MM.1S (cell line): ENCODE measurements around the gene PRL.

Experiments
- DNase-seq: peaks from one replicate; pipeline ENCODE4 v3.0.0-alpha.2; 2015
- H2AFZ ChIP-seq: fragments of 300-600 bp; sonication (generic); 2 replicates; pipeline ENCODE4 v1.6.0; 2016; ENCODE audit warnings: antibody characterized with exemption, low read length
- H3F3A ChIP-seq: fragments of 300-600 bp; sonication (generic); 2 replicates; pipeline ENCODE4 v1.6.1; 2016; ENCODE audit warnings: mild to moderate bottlenecking, antibody characterized with exemption, low read length, moderate library complexity, mixed read lengths; ENCODE audit not compliant: insufficient read depth
- H3K27ac ChIP-seq: fragments of 300-600 bp; sonication (generic); 2 replicates; pipeline ENCODE4 v1.5.1; 2016; ENCODE audit warnings: mild to moderate bottlenecking, low read length
- H3K27me3 ChIP-seq: fragments of 300-600 bp; sonication (generic); replicated peaks from 2 replicates; pipeline ENCODE4 v1.6.0; 2016; ENCODE audit warnings: low read length; ENCODE audit not compliant: insufficient read depth
- H3K36me3 ChIP-seq: fragments of 300-600 bp; sonication (generic); replicated peaks from 2 replicates; pipeline ENCODE4 v1.6.1; 2016; ENCODE audit warnings: mild to moderate bottlenecking, low read length, mixed read lengths; ENCODE audit not compliant: insufficient read depth
- H3K4me1 ChIP-seq: fragments of 300-600 bp; sonication (generic); 2 replicates; pipeline ENCODE4 v1.6.1; 2016; ENCODE audit warnings: low read length, mixed read lengths
- H3K4me2 ChIP-seq: fragments of 300-600 bp; sonication (generic); 2 replicates; pipeline ENCODE4 v1.6.0; 2016; ENCODE audit warnings: low read depth, low read length
- H3K4me3 ChIP-seq: fragments of 300-600 bp; sonication (generic); 2 replicates; pipeline ENCODE4 v1.5.1; 2016; ENCODE audit warnings: low read length, mixed read lengths
- H3K79me2 ChIP-seq: fragments of 300-600 bp; sonication (generic); 2 replicates; pipeline ENCODE4 v1.6.1; 2016; ENCODE audit warnings: mixed run types, low read length, mixed read lengths
- H3K9ac ChIP-seq: fragments of 300-600 bp; sonication (generic); 2 replicates; pipeline ENCODE4 v1.6.1; 2016; ENCODE audit warnings: low read length, mixed read lengths
- H3K9me2 ChIP-seq: fragments of 300-600 bp; sonication (generic); replicated peaks from 2 replicates; pipeline ENCODE4 v1.6.1; 2016; ENCODE audit warnings: mild to moderate bottlenecking, low read length, mixed read lengths; ENCODE audit not compliant: insufficient read depth
- H3K9me3 ChIP-seq: fragments of 300-600 bp; sonication (generic); replicated peaks from 2 replicates; pipeline ENCODE4 v1.6.1; 2016; ENCODE audit warnings: mild to moderate bottlenecking, low read length, mixed read lengths; ENCODE audit not compliant: insufficient read depth
- H4K20me1 ChIP-seq: fragments of 300-600 bp; sonication (generic); 2 replicates; pipeline ENCODE4 v1.6.1; 2016; ENCODE audit warnings: mild to moderate bottlenecking, low read length, moderate library complexity, mixed read lengths; ENCODE audit not compliant: insufficient read depth
- EZH2 ChIP-seq: fragments of 300-600 bp; sonication (generic); optimal IDR thresholded peaks from 2 replicates; pipeline ENCODE3; 2017; ENCODE audit warnings: low read depth, mild to moderate bottlenecking, antibody characterized with exemption, low read length, mixed read lengths
- EZH2phosphoT487 ChIP-seq: fragments of 300-600 bp; sonication (generic); IDR thresholded peaks from 2 replicates; pipeline ENCODE4 v1.6.1; 2018; ENCODE audit warnings: antibody characterized with exemption, low read length
- TF ChIP-seq, protein P1 (sequence below): fragments of 300-600 bp; sonication (generic); IDR thresholded peaks from 2 replicates; pipeline ENCODE4 v1.5.1; 2016; ENCODE audit warnings: antibody characterized with exemption, low read length, mixed read lengths

The PRL gene

DNA sequence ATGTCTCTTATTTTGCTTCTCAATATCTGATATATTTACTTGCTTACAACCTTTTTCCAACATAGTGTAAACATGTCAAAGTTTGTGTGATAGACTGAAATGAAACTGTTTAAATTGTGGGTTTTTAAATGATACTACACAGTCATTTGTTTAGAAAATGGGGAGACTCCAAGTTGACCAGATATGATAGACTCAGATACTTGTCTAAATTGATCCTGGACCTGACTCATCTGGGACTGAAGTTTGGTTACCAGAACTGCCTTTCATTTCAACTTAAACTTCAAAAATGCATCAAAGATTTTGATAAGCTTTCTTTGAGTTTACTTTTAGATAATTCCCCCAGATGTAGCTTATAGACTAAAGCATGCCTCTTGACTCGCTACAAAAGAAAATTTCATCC, 27.0 kb upstream of the PRL start:
- Histone ChIP-seq H3F3A (no peaks in the 10 kb centered on the region), H3K4me1 (peaks cover 18% of the 10 kb centered on the region), H2AFZ (no peak overlapping the region), H3K79me2 (no peaks in the 10 kb centered on the region), H3K36me3 (no peaks in the 10 kb centered on the region), H3K27me3 (no peaks in the 10 kb centered on the region), H3K9ac (no peak overlapping the region), H3K4me3 (no peak overlapping the region), H3K9me3 (no peaks in the 10 kb centered on the region), H4K20me1 (no peaks in the 10 kb centered on the region), H3K4me2 (no peak overlapping the region), H3K9me2 (no peaks in the 10 kb centered on the region), H3K27ac (no peak overlapping the region)
- no peak for DNase-seq
- TF ChIP-seq EZH2phosphoT487 (no peak), EZH2 (no peak)

DNA sequence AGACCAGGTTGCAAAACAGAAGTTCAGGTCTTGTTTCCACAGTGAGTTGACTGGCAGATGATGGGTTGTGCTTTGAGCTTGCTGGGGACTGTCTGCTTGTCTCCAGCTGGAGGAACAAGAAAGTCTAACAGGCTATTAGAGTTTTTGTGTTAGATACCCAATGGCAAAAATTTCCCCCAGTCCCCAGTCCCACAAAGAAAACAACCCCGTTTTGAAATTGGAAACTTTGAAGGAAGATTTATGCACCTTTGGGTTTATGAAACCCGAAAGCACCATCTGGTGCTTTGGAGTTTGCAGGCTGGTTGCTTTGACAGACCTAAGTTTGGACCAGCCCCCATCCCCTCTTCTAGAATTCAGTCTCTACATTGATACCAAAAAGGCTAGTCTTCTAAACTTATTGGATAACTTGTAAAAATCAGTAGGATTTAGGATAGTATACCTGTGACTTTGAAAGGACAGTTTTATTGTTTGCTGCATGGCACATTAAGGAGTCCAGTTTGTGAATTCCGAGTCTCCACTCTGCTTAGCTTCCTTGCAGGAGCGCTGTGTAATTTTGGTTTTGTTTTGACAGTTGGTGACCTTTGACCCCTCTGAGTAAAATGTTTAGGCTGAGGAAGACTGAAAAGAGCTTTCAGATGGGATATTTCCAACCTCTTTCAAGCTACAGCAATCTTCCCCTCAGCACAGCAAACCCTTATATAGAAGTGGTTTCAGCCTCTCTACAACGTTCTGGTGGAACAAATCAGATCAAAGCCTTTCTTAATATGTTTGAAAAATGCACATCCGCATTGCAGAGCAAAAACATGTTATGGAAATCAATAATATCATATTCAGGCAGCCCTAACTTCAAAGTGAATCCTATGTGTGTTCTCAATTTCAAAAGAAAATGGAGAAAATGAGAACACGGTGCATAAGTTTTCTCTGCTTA, 25.5 kb upstream of the PRL start:
- no peak overlapping the region for H3K9ac ChIP-seq
- no peaks in the 10 kb centered on the region for H3F3A ChIP-seq
- H3K79me2 ChIP-seq, result no peaks in the 10 kb centered on the region
- no peaks in the 10 kb centered on the region for H3K36me3 ChIP-seq
- H3K27ac ChIP-seq, result peak overlapping the region; percentile 54; the same call in 1 of the 2 replicates
- peak; percentile 78 for DNase-seq
- H3K27me3 ChIP-seq, result no peaks in the 10 kb centered on the region
- H3K9me3 ChIP-seq, result no peaks in the 10 kb centered on the region
- H3K4me3 ChIP-seq, result no peak overlapping the region
- no peak for TF ChIP-seq EZH2
- no peak for TF ChIP-seq EZH2phosphoT487
- TF ChIP-seq, protein P1, sequence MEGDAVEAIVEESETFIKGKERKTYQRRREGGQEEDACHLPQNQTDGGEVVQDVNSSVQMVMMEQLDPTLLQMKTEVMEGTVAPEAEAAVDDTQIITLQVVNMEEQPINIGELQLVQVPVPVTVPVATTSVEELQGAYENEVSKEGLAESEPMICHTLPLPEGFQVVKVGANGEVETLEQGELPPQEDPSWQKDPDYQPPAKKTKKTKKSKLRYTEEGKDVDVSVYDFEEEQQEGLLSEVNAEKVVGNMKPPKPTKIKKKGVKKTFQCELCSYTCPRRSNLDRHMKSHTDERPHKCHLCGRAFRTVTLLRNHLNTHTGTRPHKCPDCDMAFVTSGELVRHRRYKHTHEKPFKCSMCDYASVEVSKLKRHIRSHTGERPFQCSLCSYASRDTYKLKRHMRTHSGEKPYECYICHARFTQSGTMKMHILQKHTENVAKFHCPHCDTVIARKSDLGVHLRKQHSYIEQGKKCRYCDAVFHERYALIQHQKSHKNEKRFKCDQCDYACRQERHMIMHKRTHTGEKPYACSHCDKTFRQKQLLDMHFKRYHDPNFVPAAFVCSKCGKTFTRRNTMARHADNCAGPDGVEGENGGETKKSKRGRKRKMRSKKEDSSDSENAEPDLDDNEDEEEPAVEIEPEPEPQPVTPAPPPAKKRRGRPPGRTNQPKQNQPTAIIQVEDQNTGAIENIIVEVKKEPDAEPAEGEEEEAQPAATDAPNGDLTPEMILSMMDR, result no peak
- H3K4me1 ChIP-seq, result peaks cover 18% of the 10 kb centered on the region
- no peaks in the 10 kb centered on the region for H4K20me1 ChIP-seq
- no peaks in the 10 kb centered on the region for H3K9me2 ChIP-seq
- H2AFZ ChIP-seq, result no peak overlapping the region
- H3K4me2 ChIP-seq, result peak overlapping the region; percentile 35; the same call in 1 of the 2 replicates

DNA sequence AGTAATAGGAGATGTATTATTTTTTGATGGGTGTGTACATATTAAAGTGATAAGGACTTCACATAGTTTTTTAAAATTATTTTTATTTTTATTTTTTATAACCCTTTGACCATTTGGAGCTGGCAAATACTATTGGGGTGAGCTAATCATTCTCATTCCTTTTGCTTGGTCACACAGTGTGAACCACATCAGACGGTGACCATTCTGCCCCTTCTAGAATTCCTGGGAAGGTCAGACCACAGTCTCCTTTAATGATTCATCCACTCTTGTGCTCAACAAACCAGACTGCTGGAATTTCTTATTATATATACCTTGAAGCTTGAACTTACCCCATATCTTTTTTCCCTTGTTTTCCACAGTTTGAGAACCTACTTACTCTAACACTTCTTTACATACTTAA, 23.9 kb upstream of the PRL start:
- Histone ChIP-seq H3K9ac (no peak overlapping the region), H3K9me3 (no peaks in the 10 kb centered on the region), H3K27ac (no peak overlapping the region), H4K20me1 (no peaks in the 10 kb centered on the region), H3K36me3 (no peaks in the 10 kb centered on the region), H2AFZ (no peak overlapping the region), H3K4me3 (no peak overlapping the region), H3K79me2 (no peaks in the 10 kb centered on the region), H3K9me2 (no peaks in the 10 kb centered on the region), H3K27me3 (no peaks in the 10 kb centered on the region), H3K4me1 (peaks cover 18% of the 10 kb centered on the region), H3K4me2 (no peak overlapping the region), H3F3A (no peaks in the 10 kb centered on the region)
- no peak for DNase-seq
- TF ChIP-seq EZH2 (no peak), EZH2phosphoT487 (no peak)
- TF ChIP-seq, protein P1, result no peak

DNA sequence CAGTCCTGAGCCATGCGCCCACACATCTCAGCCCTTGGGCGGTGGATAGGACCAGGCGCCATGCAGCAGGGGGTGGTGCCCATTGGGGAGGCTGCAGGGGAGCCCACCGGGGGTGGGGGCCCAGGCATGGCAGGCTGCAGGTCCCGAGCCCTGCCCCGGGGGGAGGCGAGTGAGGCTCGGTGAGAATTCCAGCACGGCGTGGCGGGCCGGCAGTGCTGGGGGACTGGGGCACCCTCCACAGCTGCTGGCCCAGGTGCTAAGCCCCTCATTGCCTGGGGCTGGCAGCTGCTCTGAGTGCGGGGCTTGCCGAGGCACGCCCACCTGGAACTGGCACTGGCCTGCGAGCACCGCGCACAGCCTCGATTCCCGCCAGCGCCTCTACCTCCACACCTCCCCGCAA, 21.6 kb upstream of the PRL start:
- Histone ChIP-seq H3K4me1 (peaks cover 25% of the 10 kb centered on the region), H3K4me2 (no peak overlapping the region), H4K20me1 (no peaks in the 10 kb centered on the region), H3K36me3 (no peaks in the 10 kb centered on the region), H3K27ac (no peak overlapping the region), H3K27me3 (no peaks in the 10 kb centered on the region), H3K79me2 (no peaks in the 10 kb centered on the region), H3F3A (peaks cover 4% of the 10 kb centered on the region; the same call in 1 of the 2 replicates), H3K9me3 (no peaks in the 10 kb centered on the region), H3K9me2 (no peaks in the 10 kb centered on the region), H2AFZ (no peak overlapping the region), H3K9ac (no peak overlapping the region), H3K4me3 (no peak overlapping the region)
- TF ChIP-seq, protein P1, result no peak
- TF ChIP-seq EZH2phosphoT487 (no peak), EZH2 (no peak)
- no peak for DNase-seq
